HG02642 (cell line): Measurements from ENCODE around the gene CEPT1.

ENCODE experiments used
- ATAC-seq: cut with Tn5 transposase; IDR thresholded peaks from one replicate; pipeline ENCODE4 v1.9.1; 2021; ENCODE audit warnings: mild to moderate bottlenecking; ENCODE audit not compliant: unreplicated experiment, poor library complexity

Gene CEPT1

DNA sequence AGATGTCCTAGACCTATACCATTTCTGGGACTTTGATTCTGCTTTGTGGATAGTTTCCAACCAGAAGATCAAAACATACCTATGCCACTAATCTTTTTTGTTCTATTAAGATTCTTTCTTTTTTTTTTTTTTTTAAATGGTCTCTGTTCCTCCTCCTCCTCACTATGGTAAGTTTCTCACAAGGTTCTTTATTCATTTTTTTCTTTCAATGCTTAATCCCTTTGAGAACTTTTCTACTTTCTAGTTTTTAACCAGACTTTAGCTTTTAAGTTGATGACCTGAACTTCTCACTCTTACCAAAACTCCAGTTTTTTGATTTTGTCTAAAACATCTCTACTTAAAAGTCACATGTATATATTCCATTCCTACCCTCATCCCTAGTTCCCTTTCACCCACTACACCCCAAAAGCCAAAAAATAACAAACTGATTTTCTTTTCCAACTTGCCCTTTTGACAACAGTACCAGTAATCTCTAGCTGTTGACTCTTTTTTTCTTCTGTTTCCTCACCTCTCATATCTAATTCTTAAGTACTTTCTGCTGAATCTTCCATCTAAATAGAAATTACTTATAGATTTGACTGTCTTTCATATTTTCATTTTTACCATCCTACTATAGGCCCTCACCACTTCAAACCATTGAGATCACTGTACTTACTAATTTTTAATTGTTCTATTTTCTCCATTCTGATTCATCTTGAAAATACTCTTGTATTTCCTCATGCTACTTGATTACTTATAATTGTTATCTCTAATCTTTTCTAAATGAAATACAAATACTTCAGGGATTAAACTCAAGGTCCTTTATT, 6.1 kb downstream of the CEPT1 start:
- no peak for ATAC-seq

DNA sequence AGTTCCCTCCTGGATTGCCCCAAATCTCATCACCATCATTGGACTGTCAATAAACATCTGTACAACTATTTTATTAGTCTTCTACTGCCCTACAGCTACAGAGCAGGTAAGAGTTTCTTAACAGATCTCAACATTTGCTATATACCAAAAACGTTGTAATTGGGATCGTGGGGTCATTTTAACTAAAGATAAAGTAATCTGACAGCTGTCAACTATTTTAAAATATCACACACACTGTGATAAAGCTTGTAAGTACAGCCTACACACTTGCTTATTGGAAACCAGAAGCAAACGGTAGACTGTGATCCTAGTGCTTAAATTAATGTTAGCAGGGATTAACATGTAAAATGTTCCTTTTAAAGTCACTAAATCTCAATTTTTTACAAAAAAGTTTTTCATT, 7.9 kb downstream of the CEPT1 start:
- ATAC-seq = no peak

DNA sequence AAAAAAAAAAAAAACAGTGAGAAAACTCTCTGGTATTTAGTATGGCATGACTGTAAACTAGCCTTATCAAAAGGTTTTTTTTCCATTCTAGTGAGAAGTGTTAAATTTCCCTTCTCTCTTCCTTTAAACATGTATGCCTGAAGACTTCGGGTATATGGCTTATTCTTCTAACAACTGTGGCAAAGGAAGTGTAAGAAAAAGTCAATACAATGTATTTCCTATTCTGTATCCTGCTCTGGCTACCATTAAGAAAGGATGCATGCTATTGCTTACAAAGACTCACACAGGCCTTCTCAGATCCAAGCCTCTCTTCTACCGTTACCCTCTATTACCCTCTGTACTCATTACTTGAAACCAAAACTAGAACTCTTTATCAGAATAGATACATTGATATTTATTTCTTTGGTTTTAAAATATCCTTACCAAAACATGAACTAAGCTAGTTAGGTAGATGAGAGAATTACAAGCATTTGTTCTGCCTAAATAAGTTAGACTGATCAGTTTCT, 8.4 kb downstream of the CEPT1 start:
- peak; percentile 52 for ATAC-seq

DNA sequence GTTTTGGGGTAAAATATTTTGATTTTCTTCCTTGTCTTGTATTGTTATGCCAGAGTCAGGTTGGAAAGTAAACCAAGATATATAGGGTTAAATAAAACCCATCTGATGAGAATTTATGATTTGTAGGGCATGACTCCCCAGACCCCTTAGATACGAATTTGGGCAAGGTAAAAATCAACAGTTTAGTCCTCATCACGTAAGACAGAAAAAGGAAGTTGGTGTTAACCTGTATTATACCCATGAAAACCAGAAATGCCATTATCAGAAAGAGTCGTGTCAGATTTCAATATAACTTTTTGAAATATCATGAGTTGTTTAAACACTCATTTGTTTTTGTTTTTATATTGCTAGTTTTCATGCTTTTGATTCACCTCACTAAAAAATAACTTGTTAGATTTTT, 11.8 kb downstream of the CEPT1 start:
- no peak for ATAC-seq

DNA sequence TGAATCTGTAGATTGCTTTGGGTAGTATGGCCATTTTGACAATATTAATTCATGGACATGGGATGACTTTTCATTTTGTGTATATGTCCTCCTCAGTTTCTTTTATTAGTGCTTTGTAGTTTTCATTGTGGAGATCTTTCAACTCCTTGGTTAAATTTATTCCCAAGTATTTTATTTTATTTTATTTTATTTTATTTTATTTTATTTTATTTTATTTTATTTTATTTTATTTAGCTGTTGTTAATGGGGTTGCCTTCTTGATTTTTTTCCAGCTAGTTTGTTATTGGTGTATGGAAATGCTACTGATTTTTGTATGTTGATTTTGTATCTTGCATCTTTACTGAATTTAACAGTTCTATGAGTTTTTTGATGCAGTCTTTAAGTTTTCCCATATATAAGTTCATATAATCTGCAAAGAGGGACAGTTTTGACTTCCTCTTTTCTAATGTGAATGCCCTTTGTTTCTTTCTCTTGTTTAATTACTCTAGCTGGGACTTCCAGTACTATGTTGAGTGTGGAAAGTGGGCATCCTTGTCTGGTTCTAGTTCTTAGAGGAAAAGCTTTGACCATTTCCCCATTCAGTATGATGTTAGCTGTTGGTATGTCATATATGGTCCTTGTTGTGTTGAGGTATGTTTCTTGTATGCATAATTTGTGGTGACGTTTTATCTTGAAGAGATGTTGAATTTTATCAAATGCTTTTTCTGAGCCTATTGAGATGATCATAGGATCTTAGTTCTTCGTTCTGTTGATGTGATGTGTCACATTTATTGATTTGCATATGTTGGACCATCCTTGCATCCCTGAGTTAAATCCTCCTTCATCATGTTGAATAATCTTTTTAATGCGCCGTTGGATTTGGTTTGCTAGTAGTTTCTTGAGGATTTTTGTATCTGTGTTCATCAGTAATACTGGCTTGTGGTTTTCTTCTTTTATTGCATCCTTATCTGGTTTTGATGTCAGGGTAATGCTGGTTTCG, 14.3 kb downstream of the CEPT1 start:
- ATAC-seq = no peak

DNA sequence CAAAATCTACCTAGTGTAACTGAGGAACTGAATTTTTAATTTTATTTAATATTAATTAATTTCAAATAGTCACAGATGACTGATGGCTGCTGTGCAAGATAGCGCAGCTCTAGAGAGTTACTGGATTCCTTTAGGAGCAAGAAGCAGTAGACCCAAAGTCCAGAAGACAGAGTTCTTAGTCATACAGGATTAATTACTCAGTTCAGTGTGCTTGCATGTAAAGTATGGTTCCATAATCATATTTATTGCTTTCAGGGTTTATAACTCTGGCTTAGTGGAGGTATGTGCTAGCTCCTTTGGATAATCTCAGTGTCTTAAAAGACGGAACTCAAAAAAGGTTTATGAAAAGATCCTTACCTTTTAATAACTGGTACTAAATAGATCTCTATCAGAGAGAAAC, 17.4 kb downstream of the CEPT1 start:
- ATAC-seq = no peak

DNA sequence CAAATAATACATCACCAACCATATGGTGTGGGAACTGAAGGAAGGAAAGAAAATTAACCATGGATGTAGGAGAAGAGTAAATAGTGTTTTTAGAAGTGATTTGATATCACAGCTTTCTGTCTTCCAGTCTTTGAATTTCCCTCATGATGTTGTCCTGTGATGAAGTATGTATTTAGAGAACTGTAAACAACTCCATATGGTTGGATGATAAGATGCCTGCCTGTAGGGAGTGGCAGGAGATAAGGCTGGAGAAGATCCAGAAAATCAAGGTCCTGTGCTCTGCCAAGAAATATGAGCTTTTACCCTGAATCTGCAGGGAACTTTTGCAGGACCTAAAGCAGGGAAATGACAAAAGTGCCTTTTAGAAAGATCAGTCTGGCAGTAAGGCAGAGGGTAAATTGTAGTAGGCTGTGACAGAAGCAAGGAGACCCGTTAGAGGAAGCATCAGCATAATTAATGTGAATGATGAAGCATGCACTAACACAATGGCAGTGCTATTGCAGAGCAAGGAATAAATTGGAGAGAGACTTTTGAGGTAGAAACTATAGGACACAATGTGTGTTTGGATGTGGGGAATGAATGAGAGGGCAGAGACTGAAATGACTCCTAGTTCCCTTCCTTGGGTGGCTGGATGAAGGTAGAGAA, 21.9 kb downstream of the CEPT1 start:
- no peak for ATAC-seq

DNA sequence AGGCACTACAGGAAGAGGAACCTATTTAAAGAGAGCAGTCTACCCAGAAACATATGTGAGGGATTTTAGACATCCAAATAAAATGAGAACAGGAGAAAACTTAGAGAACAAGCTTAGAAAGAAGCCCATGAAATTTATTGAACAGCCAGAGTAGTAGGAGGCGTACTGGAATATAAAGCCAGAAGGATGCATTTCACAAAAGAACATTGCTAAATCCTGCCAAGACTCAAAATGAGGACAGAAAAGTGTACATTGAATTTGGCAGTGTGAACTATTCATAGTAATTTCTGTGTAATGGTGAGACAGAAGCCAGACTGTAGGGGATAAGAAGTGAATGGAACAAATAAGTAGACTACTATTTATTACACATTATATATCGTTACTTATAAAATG, 22.5 kb downstream of the CEPT1 start:
- ATAC-seq = no peak

DNA sequence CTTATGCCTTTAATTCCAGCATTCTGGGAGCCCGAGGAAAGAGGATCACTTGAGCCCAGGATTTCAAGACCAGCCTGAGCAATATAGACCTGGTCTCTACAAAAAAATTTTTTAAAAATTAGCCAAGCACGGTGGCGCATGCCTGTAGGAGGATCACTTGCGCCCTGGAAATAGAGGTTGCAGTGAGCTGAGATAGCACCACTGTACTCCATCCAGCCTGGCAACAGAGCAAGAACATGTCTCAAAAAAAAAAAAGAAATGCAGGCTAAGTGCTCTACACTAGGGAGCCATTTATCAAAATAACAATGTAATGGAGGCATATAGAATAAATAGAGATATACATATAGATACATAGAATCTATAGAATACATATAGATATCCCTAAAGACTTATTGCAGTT, 23.3 kb downstream of the CEPT1 start:
- ATAC-seq = no peak

DNA sequence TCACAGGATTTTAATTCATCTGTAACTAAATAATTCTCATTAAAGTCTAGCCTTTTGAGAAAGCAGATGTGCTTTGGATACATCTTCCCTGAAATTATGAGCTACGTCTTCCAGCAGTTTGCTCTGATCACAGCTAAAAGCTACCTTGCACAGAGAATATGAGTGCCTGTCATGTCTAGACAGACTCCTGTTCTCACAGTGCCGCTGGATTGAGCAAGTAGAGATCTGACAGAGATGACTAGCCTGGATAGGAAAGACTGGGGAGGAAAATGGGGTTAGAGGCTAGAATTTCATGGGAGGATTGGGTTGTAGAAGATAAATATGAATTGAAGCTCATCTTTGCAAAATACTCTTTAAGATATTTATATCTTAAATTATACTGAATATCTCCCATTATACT, 24.1 kb downstream of the CEPT1 start:
- ATAC-seq = no peak

DNA sequence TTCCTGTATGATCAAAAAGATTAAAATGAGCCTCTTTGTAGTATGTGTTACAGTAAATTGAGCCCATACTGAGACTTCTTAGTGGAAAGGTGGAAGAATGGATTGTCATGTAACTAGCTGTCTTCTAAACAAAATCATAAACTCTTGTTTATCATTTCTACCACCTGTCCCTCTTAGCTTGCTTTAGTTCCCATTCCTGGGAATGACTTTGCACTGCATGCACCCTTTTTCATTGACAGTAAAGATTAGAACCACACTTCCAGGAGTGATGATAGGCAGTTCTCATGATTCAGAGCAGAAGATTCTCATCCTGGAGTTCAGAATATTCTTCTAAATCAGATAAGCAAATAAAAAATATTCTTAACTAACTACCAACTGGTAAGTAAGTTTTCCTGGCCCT, 32.4 kb downstream of the CEPT1 start:
- ATAC-seq = no peak

DNA sequence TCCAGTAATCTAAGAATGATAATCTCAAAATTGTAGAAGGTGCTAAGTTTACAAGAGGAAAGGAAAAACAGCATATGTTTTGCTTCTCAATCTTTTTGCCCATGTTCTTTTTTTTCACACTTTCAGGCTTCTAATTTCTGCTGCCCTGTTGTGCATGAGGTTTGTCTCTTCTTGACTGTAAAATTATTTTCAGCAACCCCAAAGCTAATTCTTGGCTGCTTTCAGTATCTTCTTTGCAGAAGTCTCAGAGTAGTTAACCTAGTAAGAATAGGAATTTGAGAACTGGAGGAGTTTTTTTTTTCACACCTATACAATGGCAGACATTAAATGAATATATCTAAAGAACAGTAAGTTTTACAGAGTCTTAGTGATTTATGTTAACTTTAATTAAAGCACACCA, 34.0 kb downstream of the CEPT1 start:
- no peak for ATAC-seq

DNA sequence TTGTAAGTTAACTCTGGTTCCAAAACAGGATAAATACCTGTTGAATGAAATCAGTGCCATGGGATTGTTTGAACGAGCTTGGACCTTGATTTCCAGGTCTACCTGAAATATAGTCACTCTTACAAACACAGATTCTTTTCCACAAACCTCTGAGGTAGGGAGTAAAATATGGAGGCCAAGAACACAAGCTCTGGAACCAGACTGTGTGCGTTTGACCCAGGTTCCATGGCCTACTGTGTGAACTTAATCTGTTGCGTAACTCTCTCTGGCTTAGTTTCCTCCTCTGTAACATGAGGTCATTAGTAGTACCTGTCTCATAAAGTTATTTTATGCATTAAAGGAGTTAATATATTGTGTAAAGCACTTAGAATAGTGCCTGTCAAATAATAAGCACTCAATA, 35.3 kb downstream of the CEPT1 start:
- no peak for ATAC-seq

DNA sequence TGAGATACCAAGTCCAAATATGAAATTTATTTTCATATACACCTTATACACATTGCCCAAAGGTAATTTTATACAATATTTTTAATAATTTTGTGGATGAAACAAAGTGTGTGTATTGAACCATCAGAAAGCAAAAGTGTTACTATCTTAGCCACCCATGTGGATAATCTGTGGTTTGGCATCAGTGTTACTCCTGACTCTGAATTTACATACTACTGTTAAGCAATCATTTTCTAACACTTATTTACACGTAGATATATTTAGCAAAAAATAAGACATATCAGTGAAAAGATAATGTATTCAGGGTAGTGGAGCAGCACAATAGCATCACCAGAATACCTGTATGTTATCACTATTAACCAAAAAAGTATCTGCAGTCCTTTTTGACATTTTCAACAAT, 36.7 kb downstream of the CEPT1 start:
- no peak for ATAC-seq

DNA sequence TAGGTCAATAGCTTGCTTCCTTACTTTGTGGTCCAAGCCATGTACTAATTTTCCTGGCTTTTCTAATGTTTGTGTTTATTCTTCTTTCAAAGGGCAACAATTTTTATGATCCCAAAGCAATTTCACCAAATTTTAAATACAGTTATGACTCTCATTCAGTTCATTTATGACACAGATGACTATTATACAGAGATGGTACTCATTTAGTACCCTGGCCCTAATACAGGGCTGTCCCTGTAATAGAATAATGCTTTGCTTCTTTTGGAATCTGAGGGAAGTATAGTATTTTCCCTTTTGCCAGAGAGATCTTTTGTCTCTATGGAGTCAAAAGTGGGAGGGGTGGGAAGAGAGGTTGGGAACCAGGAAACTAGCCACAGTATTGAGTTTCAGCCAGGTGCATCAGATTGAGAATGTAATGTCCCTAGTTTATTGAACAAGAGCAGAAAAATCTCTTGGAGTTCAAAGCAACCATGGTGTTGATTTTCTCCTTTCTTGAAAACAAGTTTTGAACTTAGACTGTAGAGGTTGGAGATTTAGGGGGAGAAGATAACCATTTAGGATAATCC, 40.0 kb downstream of the CEPT1 start:
- ATAC-seq = no peak

DNA sequence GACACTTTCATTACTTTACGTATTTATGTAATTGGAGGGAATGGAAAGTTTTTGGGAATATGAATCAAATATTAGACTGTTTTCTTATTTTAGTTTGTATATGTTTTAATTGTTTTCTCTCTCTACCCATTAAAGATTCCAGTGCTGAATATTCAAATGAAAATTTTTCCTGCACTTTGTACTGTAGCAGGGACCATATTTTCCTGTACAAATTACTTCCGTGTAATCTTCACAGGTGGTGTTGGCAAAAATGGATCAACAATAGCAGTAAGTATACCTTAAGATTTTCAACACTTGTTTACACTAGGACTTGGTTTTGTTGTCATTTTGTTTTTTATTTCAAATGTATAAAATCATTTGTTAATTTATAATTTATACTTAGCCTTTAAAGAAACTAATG, 42.0 kb downstream of the CEPT1 start:
- no peak for ATAC-seq

DNA sequence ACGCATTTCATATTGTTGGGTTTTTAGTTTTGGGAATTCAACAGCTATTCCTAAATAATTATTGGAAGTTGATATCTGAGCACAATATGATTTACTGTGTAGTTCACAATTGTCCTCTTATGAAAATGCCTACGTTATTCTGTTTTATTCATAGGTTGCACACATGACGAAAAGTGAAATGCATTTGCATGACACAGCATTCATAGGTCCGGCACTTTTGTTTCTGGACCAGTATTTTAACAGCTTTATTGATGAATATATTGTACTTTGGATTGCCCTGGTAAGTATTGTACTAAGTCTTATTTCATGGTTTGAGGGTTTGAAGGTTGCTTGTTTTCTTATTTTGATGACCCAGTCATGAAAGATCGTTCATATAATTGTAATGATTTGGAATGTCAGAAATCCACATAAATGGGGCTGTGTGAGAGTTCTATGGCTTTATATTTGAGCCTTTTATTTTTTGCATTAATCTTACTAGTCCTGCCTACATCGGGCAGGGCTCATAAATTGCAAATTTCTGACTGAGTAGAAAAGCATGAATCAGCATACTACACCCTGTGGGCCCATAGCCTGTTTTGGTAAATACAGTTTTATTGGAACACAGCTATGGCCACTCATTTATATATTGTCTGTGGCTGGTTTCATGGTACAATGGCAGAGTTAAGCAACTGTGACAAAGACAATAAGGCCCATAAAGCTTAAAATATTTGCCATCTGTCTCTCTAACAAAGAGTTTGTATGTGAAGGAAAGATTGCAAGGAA, 43.5 kb downstream of the CEPT1 start:
- ATAC-seq = no peak

DNA sequence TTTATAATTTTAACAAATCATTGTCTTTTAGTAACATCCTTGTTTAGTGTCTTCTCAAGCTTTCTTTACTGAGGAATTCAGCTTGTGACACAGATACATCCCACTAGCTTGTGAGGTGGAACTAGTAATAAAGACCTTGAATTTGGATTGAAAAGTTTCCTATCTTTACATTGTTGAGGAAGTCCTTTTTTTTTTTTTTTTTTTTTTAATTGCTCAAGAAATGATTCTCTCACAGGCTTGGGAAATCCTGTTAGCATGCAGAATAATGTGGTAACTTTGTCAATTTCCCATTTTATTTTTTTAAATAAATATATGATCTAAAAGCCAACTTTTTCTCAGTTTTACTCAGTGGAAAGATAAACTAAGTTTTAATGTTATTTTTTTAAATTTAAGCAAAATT, 44.6 kb downstream of the CEPT1 start:
- ATAC-seq = no peak

DNA sequence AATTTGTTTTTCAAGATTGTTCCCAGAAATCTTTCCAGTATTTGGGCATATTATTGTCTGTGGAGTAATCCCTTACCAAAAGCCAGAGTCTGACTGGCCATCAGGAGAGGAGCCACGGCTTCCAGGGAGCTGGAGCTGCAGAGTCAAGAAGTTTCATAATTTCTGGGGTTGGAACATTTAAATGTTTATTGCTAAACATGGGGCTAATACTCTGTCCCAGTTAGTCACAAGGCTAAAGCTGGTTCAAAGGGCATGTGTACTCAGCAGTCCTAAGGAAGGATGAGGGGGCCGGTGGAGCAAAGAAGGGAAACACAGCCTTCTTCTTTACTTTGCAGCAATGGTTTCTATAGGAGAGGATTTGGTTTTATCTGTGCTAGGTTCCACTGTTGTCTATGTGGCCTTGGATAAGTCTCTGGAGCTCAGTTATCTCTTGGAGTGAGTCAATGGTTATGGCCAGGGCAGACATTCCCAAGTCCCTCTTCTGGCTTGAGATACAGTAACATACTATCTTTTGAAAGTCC, 51.0 kb downstream of the CEPT1 start:
- no peak for ATAC-seq

DNA sequence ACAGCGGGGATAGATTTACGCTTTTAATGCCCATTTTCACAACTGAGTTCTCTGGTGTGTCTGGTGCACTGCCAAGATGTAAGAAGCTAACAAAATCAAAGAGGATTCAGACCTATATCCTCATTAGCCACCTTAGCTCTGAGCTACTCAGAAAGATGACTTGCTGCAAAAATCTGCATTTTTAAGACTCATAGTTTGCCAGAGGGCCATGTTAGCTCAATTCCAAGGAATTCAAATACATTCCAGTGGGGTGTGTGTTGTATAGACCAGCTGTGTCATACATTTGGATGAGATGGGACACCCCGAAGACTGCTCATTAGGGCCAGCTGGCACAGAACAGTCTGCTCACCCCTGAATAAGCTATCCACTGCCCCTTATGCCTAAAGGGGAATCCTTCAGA, 51.5 kb downstream of the CEPT1 start:
- no peak for ATAC-seq
